ENCODE measurements around the gene ASPM.

ASPM gene

GRCh38 chr1:197137322-197137721 lies 9.1 kb downstream of the ASPM start:
- no peak overlapping the region for H3K4me3 ChIP-seq (ENCODE audit: low read depth, low read length)
- no peak overlapping the region for H3K9ac ChIP-seq
- H3K4me1 ChIP-seq: no peaks in the 10 kb centered on the region
- H3K27ac ChIP-seq: no peak overlapping the region
- H3K4me2 ChIP-seq (ENCODE audit: low read length): no peak overlapping the region
- H3K79me2 ChIP-seq: no peaks in the 10 kb centered on the region
- no peak for TF ChIP-seq CTCF (IDR thresholded peaks at IDR 0.05)
- no peaks in the 10 kb centered on the region for H3K27me3 ChIP-seq (ENCODE audit: control insufficient read depth, insufficient read depth, low read length)
- no peaks in the 10 kb centered on the region for H3K36me3 ChIP-seq (ENCODE audit: control insufficient read depth, insufficient read depth, low read length)
- no peaks in the 10 kb centered on the region for H3K9me3 ChIP-seq (ENCODE audit: control insufficient read depth, low read length)
- H2AFZ ChIP-seq: no peak overlapping the region

GRCh38 chr1:197130677-197131304 lies 15.7 kb downstream of the ASPM start:
- Histone ChIP-seq H3K79me2 (no peaks in the 10 kb centered on the region), H3K4me3 (ENCODE audit: low read depth, low read length) (no peak overlapping the region), H3K27me3 (ENCODE audit: control insufficient read depth, insufficient read depth, low read length) (no peaks in the 10 kb centered on the region), H3K4me2 (ENCODE audit: low read length) (no peak overlapping the region), H3K4me1 (no peaks in the 10 kb centered on the region), H2AFZ (no peak overlapping the region), H3K36me3 (ENCODE audit: control insufficient read depth, insufficient read depth, low read length) (no peaks in the 10 kb centered on the region), H3K9ac (no peak overlapping the region), H3K9me3 (ENCODE audit: control insufficient read depth, low read length) (no peaks in the 10 kb centered on the region), H3K27ac (no peak overlapping the region)
- no peak for TF ChIP-seq CTCF (IDR thresholded peaks at IDR 0.05)

GRCh38 chr1:197129698-197130097 lies 16.8 kb downstream of the ASPM start:
- H3K9me3 ChIP-seq (ENCODE audit: control insufficient read depth, low read length): no peaks in the 10 kb centered on the region
- no peaks in the 10 kb centered on the region for H3K79me2 ChIP-seq
- no peak overlapping the region for H3K4me3 ChIP-seq (ENCODE audit: low read depth, low read length)
- TF ChIP-seq CTCF (IDR thresholded peaks at IDR 0.05): no peak
- H3K9ac ChIP-seq: no peak overlapping the region
- H3K4me1 ChIP-seq: no peaks in the 10 kb centered on the region
- no peak overlapping the region for H2AFZ ChIP-seq
- no peaks in the 10 kb centered on the region for H3K36me3 ChIP-seq (ENCODE audit: control insufficient read depth, insufficient read depth, low read length)
- no peak overlapping the region for H3K4me2 ChIP-seq (ENCODE audit: low read length)
- H3K27ac ChIP-seq: no peak overlapping the region
- H3K27me3 ChIP-seq (ENCODE audit: control insufficient read depth, insufficient read depth, low read length): no peaks in the 10 kb centered on the region

- H3K36me3 ChIP-seq (ENCODE audit: control insufficient read depth, insufficient read depth, low read length): no peaks in the 10 kb centered on the region
Observed at GRCh38 chr1:197127246-197127912, 19.1 kb downstream of the ASPM start.

More at GRCh38 chr1:197127246-197127912, 19.1 kb downstream of the ASPM start:
- H3K9ac ChIP-seq: no peak overlapping the region
- H3K27me3 ChIP-seq (ENCODE audit: control insufficient read depth, insufficient read depth, low read length): no peaks in the 10 kb centered on the region
- no peak overlapping the region for H3K27ac ChIP-seq
- no peak overlapping the region for H3K4me2 ChIP-seq (ENCODE audit: low read length)
- no peaks in the 10 kb centered on the region for H3K4me1 ChIP-seq
- H3K79me2 ChIP-seq: no peaks in the 10 kb centered on the region
- no peak for TF ChIP-seq CTCF (IDR thresholded peaks at IDR 0.05)
- no peak overlapping the region for H2AFZ ChIP-seq
- no peak overlapping the region for H3K4me3 ChIP-seq (ENCODE audit: low read depth, low read length)
- H3K9me3 ChIP-seq (ENCODE audit: control insufficient read depth, low read length): no peaks in the 10 kb centered on the region

All from parathyroid adenoma (tissue), 2 donors.